HEK293 (cell line): Measurements from ENCODE around the gene STOX1.

Source experiments
- BCL11B ChIP-seq: fragments of 450-650 bp; formaldehyde crosslinking; IDR thresholded peaks from 2 replicates; pipeline ENCODE4 v1.5.1; 2016; ENCODE audit warnings: low read depth, missing biosample characterization, missing genetic modification characterization
- EGR2 ChIP-seq: fragments of 450-650 bp; formaldehyde crosslinking; IDR thresholded peaks from 2 replicates; pipeline ENCODE4 v1.5.1; 2016; ENCODE audit warnings: low read depth, missing biosample characterization, missing genetic modification characterization
- KLF1 ChIP-seq: fragments of 450-650 bp; formaldehyde crosslinking; IDR thresholded peaks from 2 replicates; pipeline ENCODE4 v1.5.1; 2016; ENCODE audit warnings: missing biosample characterization, missing genetic modification characterization
- TCF7L2 ChIP-seq: IDR thresholded peaks from 2 replicates; pipeline ENCODE4 v1.6.1; 2011; ENCODE audit warnings: low read depth, mild to moderate bottlenecking, inconsistent platforms, low read length, moderate library complexity, borderline replicate concordance
- ZBTB17 ChIP-seq: fragments of 450-650 bp; formaldehyde crosslinking; IDR thresholded peaks from 2 replicates; pipeline ENCODE4 v1.5.1; 2016; ENCODE audit warnings: missing biosample characterization, missing genetic modification characterization
- ZBTB48 ChIP-seq: fragments of 450-650 bp; formaldehyde crosslinking; IDR thresholded peaks from 2 replicates; pipeline ENCODE4 v1.5.1; 2016; ENCODE audit warnings: missing biosample characterization, missing genetic modification characterization
- ZNF10 ChIP-seq: fragments of 450-650 bp; formaldehyde crosslinking; IDR thresholded peaks from 2 replicates; pipeline ENCODE4 v1.5.1; 2017; ENCODE audit warnings: missing biosample characterization, missing genetic modification characterization
- ZNF121 ChIP-seq: fragments of 450-650 bp; formaldehyde crosslinking; IDR thresholded peaks from 2 replicates; pipeline ENCODE4 v1.5.1; 2016; ENCODE audit warnings: missing biosample characterization, missing genetic modification characterization
- ZNF140 ChIP-seq: fragments of 450-650 bp; formaldehyde crosslinking; IDR thresholded peaks from 2 replicates; pipeline ENCODE4 v1.5.1; 2016; ENCODE audit warnings: missing biosample characterization, missing genetic modification characterization
- ZNF274 ChIP-seq, 2 experiments: fragments of 200-500 bp in 1 of 2; fragments of 450-650 bp in 1 of 2; sonication (Bioruptor generic) in 1 of 2; formaldehyde crosslinking in 1 of 2; IDR thresholded peaks; 2 replicates each; pipeline versions ENCODE4 v1.5.1 to v1.6.1; 2014 to 2016; ENCODE audit warnings: borderline replicate concordance in 1 of 2, inconsistent platforms in 1 of 2, low read length in 1 of 2, missing biosample characterization in 1 of 2, missing genetic modification characterization in 1 of 2
- ZNF354C ChIP-seq: fragments of 450-650 bp; formaldehyde crosslinking; IDR thresholded peaks from 2 replicates; pipeline ENCODE4 v1.5.1; 2016; ENCODE audit warnings: missing biosample characterization, missing genetic modification characterization, low read depth, borderline replicate concordance
- ZNF558 ChIP-seq: fragments of 450-650 bp; formaldehyde crosslinking; IDR thresholded peaks from 2 replicates; pipeline ENCODE4 v1.5.1; 2016; ENCODE audit warnings: missing biosample characterization, missing genetic modification characterization
- ZNF585B ChIP-seq: fragments of 450-650 bp; formaldehyde crosslinking; IDR thresholded peaks from 2 replicates; pipeline ENCODE4 v1.5.1; 2016; ENCODE audit warnings: missing biosample characterization, missing genetic modification characterization
- ZNF629 ChIP-seq: fragments of 450-650 bp; formaldehyde crosslinking; IDR thresholded peaks from 2 replicates; pipeline ENCODE4 v1.5.1; 2017; ENCODE audit warnings: missing biosample characterization, missing genetic modification characterization
- TF ChIP-seq, protein P1 (sequence below): fragments of 450-650 bp; formaldehyde crosslinking; IDR thresholded peaks from 2 replicates; pipeline ENCODE4 v1.5.1; 2016; ENCODE audit warnings: missing biosample characterization, missing genetic modification characterization
- TF ChIP-seq, protein P2 (sequence below): fragments of 450-650 bp; formaldehyde crosslinking; IDR thresholded peaks from 2 replicates; pipeline ENCODE4 v1.5.1; 2017; ENCODE audit warnings: missing biosample characterization, mild to moderate bottlenecking, missing genetic modification characterization, moderate library complexity
- TF ChIP-seq, protein P3 (sequence below): fragments of 450-650 bp; formaldehyde crosslinking; IDR thresholded peaks from 2 replicates; pipeline ENCODE4 v1.5.1; 2016; ENCODE audit warnings: missing biosample characterization, missing genetic modification characterization
- TF ChIP-seq, protein P4 (sequence below): fragments of 450-650 bp; formaldehyde crosslinking; IDR thresholded peaks from 2 replicates; pipeline ENCODE4 v1.5.1; 2016; ENCODE audit warnings: missing biosample characterization, missing genetic modification characterization, borderline replicate concordance
- TF ChIP-seq, protein P5 (sequence below): fragments of 450-650 bp; formaldehyde crosslinking; IDR thresholded peaks from 2 replicates; pipeline ENCODE4 v1.5.1; 2016; ENCODE audit warnings: missing biosample characterization, missing genetic modification characterization
- TF ChIP-seq, protein P6 (sequence below): fragments of 450-650 bp; formaldehyde crosslinking; IDR thresholded peaks from 2 replicates; pipeline ENCODE4 v1.5.1; 2017; ENCODE audit warnings: missing biosample characterization, missing genetic modification characterization

STOX1 gene

DNA sequence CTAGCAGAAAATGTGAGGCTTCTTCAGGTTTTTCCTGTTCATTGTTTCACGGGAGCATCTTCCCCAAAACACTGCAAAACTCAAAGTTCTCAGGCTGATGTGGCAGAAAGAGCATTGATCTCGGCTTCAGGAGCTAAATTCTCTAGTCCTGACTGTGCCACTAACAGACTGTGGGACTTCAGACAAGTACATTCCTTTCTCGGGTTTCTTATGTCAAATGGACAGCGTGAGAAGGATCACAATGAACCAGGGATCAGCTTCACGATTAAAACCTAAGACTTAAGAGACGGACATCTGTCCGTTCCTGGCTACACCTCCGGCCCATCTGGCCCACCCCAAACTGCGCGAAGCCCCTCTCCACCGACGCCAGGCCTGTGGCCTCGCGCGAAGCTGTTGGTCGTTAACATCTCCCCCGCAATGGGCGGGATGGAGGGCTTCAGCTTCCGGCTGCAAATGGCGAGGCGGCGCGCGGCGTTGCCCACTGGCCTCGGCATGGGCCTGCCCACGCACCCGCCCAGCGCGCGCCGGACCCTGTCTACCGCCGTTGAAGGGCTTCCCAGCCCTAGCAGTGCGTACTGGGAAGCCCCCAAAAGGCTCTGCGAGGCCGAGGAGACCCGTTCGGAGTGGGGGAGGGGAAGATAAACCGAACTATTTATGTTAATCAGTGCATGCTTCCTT, 73.2 kb downstream of the STOX1 start (continued):
- TF ChIP-seq, protein P1, sequence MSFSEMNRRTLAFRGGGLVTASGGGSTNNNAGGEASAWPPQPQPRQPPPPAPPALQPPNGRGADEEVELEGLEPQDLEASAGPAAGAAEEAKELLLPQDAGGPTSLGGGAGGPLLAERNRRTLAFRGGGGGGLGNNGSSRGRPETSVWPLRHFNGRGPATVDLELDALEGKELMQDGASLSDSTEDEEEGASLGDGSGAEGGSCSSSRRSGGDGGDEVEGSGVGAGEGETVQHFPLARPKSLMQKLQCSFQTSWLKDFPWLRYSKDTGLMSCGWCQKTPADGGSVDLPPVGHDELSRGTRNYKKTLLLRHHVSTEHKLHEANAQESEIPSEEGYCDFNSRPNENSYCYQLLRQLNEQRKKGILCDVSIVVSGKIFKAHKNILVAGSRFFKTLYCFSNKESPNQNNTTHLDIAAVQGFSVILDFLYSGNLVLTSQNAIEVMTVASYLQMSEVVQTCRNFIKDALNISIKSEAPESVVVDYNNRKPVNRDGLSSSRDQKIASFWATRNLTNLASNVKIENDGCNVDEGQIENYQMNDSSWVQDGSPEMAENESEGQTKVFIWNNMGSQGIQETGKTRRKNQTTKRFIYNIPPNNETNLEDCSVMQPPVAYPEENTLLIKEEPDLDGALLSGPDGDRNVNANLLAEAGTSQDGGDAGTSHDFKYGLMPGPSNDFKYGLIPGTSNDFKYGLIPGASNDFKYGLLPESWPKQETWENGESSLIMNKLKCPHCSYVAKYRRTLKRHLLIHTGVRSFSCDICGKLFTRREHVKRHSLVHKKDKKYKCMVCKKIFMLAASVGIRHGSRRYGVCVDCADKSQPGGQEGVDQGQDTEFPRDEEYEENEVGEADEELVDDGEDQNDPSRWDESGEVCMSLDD (tag by site-specific recombination): no peak
- TF ChIP-seq ZBTB48 (tag by site-specific recombination) (0 out of 2 replicates have a peak, but pooled peaks have one; percentile 21), ZBTB17 (tag by site-specific recombination) (peak; percentile 44; the same call in 1 of the 2 replicates), ZNF585B (tag by site-specific recombination) (no peak), BCL11B (no peak), TCF7L2 (no peak), ZNF121 (tag by site-specific recombination) (no peak; the same call in 1 of the 2 replicates), KLF1 (tag by site-specific recombination) (0 out of 2 replicates have a peak, but pooled peaks have one; percentile 12), EGR2 (tag by site-specific recombination) (peak; percentile 93), ZNF10 (tag by site-specific recombination) (peak; percentile 21; the same call in 1 of the 2 replicates), ZNF274 (IDR thresholded peaks at IDR 0.05; ENCODE audit: low read length) (no peak), ZNF274 (tag by site-specific recombination; IDR thresholded peaks at IDR 0.05; ENCODE audit: borderline replicate concordance) (no peak), ZNF140 (tag by site-specific recombination) (no peak), ZNF629 (tag by site-specific recombination) (no peak), ZNF558 (tag by site-specific recombination) (no peak), ZNF354C (tag by site-specific recombination) (no peak)
- TF ChIP-seq, protein P2, sequence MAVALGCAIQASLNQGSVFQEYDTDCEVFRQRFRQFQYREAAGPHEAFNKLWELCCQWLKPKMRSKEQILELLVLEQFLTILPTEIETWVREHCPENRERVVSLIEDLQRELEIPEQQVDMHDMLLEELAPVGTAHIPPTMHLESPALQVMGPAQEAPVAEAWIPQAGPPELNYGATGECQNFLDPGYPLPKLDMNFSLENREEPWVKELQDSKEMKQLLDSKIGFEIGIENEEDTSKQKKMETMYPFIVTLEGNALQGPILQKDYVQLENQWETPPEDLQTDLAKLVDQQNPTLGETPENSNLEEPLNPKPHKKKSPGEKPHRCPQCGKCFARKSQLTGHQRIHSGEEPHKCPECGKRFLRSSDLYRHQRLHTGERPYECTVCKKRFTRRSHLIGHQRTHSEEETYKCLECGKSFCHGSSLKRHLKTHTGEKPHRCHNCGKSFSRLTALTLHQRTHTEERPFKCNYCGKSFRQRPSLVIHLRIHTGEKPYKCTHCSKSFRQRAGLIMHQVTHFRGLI (tag by site-specific recombination): peak; percentile 51
- TF ChIP-seq, protein P3, sequence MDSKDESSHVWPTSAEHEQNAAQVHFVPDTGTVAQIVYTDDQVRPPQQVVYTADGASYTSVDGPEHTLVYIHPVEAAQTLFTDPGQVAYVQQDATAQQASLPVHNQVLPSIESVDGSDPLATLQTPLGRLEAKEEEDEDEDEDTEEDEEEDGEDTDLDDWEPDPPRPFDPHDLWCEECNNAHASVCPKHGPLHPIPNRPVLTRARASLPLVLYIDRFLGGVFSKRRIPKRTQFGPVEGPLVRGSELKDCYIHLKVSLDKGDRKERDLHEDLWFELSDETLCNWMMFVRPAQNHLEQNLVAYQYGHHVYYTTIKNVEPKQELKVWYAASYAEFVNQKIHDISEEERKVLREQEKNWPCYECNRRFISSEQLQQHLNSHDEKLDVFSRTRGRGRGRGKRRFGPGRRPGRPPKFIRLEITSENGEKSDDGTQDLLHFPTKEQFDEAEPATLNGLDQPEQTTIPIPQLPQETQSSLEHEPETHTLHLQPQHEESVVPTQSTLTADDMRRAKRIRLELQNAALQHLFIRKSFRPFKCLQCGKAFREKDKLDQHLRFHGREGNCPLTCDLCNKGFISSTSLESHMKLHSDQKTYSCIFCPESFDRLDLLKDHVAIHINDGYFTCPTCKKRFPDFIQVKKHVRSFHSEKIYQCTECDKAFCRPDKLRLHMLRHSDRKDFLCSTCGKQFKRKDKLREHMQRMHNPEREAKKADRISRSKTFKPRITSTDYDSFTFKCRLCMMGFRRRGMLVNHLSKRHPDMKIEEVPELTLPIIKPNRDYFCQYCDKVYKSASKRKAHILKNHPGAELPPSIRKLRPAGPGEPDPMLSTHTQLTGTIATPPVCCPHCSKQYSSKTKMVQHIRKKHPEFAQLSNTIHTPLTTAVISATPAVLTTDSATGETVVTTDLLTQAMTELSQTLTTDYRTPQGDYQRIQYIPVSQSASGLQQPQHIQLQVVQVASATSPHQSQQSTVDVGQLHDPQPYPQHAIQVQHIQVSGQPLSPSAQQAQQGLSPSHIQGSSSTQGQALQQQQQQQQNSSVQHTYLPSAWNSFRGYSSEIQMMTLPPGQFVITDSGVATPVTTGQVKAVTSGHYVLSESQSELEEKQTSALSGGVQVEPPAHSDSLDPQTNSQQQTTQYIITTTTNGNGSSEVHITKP (tag by site-specific recombination): peak; percentile 64; the same call in 1 of the 2 replicates
- TF ChIP-seq, protein P4, sequence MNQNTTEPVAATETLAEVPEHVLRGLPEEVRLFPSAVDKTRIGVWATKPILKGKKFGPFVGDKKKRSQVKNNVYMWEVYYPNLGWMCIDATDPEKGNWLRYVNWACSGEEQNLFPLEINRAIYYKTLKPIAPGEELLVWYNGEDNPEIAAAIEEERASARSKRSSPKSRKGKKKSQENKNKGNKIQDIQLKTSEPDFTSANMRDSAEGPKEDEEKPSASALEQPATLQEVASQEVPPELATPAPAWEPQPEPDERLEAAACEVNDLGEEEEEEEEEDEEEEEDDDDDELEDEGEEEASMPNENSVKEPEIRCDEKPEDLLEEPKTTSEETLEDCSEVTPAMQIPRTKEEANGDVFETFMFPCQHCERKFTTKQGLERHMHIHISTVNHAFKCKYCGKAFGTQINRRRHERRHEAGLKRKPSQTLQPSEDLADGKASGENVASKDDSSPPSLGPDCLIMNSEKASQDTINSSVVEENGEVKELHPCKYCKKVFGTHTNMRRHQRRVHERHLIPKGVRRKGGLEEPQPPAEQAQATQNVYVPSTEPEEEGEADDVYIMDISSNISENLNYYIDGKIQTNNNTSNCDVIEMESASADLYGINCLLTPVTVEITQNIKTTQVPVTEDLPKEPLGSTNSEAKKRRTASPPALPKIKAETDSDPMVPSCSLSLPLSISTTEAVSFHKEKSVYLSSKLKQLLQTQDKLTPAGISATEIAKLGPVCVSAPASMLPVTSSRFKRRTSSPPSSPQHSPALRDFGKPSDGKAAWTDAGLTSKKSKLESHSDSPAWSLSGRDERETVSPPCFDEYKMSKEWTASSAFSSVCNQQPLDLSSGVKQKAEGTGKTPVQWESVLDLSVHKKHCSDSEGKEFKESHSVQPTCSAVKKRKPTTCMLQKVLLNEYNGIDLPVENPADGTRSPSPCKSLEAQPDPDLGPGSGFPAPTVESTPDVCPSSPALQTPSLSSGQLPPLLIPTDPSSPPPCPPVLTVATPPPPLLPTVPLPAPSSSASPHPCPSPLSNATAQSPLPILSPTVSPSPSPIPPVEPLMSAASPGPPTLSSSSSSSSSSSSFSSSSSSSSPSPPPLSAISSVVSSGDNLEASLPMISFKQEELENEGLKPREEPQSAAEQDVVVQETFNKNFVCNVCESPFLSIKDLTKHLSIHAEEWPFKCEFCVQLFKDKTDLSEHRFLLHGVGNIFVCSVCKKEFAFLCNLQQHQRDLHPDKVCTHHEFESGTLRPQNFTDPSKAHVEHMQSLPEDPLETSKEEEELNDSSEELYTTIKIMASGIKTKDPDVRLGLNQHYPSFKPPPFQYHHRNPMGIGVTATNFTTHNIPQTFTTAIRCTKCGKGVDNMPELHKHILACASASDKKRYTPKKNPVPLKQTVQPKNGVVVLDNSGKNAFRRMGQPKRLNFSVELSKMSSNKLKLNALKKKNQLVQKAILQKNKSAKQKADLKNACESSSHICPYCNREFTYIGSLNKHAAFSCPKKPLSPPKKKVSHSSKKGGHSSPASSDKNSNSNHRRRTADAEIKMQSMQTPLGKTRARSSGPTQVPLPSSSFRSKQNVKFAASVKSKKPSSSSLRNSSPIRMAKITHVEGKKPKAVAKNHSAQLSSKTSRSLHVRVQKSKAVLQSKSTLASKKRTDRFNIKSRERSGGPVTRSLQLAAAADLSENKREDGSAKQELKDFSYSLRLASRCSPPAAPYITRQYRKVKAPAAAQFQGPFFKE (tag by site-specific recombination): no peak
- TF ChIP-seq, protein P5, sequence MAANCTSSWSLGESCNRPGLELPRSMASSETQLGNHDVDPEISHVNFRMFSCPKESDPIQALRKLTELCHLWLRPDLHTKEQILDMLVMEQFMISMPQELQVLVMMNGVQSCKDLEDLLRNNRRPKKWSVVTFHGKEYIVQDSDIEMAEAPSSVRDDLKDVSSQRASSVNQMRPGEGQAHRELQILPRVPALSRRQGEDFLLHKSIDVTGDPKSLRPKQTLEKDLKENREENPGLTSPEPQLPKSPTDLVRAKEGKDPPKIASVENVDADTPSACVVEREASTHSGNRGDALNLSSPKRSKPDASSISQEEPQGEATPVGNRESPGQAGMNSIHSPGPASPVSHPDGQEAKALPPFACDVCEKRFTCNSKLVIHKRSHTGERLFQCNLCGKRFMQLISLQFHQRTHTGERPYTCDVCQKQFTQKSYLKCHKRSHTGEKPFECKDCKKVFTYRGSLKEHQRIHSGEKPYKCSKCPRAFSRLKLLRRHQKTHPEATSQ: 0 out of 2 replicates have a peak, but pooled peaks have one; percentile 46
- TF ChIP-seq, protein P6, sequence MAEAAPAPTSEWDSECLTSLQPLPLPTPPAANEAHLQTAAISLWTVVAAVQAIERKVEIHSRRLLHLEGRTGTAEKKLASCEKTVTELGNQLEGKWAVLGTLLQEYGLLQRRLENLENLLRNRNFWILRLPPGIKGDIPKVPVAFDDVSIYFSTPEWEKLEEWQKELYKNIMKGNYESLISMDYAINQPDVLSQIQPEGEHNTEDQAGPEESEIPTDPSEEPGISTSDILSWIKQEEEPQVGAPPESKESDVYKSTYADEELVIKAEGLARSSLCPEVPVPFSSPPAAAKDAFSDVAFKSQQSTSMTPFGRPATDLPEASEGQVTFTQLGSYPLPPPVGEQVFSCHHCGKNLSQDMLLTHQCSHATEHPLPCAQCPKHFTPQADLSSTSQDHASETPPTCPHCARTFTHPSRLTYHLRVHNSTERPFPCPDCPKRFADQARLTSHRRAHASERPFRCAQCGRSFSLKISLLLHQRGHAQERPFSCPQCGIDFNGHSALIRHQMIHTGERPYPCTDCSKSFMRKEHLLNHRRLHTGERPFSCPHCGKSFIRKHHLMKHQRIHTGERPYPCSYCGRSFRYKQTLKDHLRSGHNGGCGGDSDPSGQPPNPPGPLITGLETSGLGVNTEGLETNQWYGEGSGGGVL (tag by site-specific recombination): no peak
